ENCODE measurements around the gene INPP5F.

Gene INPP5F

DNA sequence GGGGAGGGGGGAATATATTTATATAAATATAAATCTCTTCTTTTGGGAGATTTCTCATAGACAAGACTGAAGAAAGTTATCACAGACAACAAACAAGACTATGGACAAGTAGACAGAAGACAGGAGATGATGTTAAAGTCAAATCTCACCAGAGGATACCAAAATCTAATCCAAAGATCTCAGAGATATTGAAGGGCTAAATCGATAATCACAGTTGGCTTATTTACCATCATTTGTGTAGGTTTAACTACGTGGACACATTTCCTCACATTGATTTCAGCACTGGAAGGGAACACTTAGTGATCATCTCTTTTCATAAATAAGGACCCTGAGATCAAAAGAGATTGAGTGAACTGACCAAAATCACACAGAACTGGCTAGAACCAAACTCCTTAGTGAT lies 2.7 kb upstream of the INPP5F start:
- H3K9me2 ChIP-seq (replicated peaks; ENCODE audit: insufficient read depth, low read length) = no peaks in the 10 kb centered on the region
- H3K4me3 ChIP-seq (ENCODE audit: insufficient read depth, low read length, poor library complexity, severe bottlenecking) = no peak overlapping the region
- H2AFZ ChIP-seq (ENCODE audit: low read depth, low read length, severe bottlenecking) = no peak overlapping the region
- H4K20me1 ChIP-seq (ENCODE audit: low read depth, low read length) = no peaks in the 10 kb centered on the region
- peak overlapping the region; percentile 56 for H3K4me2 ChIP-seq (ENCODE audit: low read depth, low read length, poor library complexity, severe bottlenecking)
- no peak for TF ChIP-seq EZH2phosphoT487 (conservative IDR thresholded peaks at IDR 0.05; ENCODE audit: low read length)
- TF ChIP-seq CTCF (IDR thresholded peaks at IDR 0.05; ENCODE audit: insufficient read depth, low read length, poor library complexity, severe bottlenecking) = no peak
- H3K79me2 ChIP-seq (ENCODE audit: insufficient read depth, low read length) = peaks cover 18% of the 10 kb centered on the region
- H3K36me3 ChIP-seq (ENCODE audit: low read length) = no peaks in the 10 kb centered on the region
- no peak overlapping the region for H3K9ac ChIP-seq (ENCODE audit: low read length)
- no peaks in the 10 kb centered on the region for H3K27me3 ChIP-seq (ENCODE audit: low read length)
- peak overlapping the region; percentile 71; the same call in 1 of the 2 replicates for H3K27ac ChIP-seq (ENCODE audit: low read depth, low read length)
- H3K9me3 ChIP-seq (ENCODE audit: insufficient read depth, low read length) = no peaks in the 10 kb centered on the region
- H3F3A ChIP-seq (ENCODE audit: insufficient read depth) = peaks cover 29% of the 10 kb centered on the region

DNA sequence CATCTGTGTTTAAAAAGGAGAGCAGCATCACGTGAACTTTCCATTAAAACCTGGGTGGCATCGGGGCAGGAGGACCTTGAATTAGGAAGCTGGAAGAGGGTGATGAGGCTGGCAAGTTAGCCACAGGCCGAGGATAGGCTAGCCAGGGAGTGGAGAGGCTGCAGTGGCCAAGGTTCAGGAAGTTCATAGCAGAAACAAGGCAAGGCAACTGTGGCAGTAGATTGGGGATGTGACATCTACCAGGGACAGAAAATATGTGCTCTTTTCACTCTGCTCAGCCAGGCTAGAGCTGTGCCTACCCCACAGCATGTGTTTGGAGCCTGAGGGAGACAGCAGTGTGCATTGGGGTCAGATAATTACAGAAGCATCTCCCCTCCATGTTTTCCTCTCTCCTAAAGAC lies 2.2 kb upstream of the INPP5F start:
- H3K9ac ChIP-seq (ENCODE audit: low read length) = 0 out of 2 replicates have a peak overlapping the region, but pooled peaks have one; percentile 64
- H3K4me2 ChIP-seq (ENCODE audit: low read depth, low read length, poor library complexity, severe bottlenecking) = peak overlapping the region; percentile 56
- H3K36me3 ChIP-seq (ENCODE audit: low read length) = no peaks in the 10 kb centered on the region

DNA sequence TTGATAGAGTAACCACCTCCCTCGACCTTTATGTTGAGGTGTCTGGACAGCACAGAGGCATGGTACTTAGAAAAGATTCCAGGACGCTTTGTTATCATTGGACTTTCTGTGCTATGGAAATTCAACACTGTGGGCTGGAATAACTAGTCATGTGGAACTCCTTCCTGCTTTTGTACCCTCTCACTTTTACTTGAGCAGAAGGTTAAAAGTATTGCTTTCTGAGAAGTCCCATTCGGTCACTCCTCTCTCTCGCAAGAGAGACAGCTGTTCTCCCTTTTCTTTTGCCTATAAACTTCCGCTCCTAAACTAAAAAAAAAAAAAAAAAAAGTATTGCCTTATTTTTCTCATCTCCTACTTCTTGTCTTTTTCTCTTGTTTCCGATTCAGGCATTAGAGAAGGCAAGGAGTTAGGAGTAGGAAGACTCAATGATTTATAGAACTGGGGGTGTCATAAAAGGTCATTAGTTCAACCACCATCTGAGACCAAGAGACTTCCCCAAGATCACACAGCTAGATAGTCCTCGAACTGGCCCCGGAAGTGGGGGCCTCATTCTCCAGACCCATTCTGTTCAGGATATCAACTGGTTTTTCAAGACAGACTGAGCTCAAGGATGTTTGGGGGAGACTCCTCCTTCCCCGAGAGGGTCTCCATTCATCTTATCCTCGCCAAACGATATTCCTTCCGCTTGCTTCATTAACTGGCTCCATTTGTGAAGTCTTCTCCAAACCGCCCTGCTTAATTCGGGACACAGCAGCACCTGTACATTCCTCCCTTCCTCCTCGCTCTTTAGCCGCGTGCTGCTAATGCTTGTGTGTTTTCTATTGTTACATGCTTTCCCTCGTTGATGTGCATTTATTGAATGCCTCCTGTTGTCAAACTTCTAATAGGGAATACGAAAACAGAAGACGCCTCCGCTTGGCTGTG lies 995 bp upstream of the INPP5F start:
- Histone ChIP-seq H3K79me2 (ENCODE audit: insufficient read depth, low read length) (peaks cover 18% of the 10 kb centered on the region), H2AFZ (ENCODE audit: low read depth, low read length, severe bottlenecking) (peak overlapping the region; percentile 70), H4K20me1 (ENCODE audit: low read depth, low read length) (no peaks in the 10 kb centered on the region), H3K9me2 (replicated peaks; ENCODE audit: insufficient read depth, low read length) (no peaks in the 10 kb centered on the region), H3F3A (ENCODE audit: insufficient read depth) (peaks cover 29% of the 10 kb centered on the region), H3K9ac (ENCODE audit: low read length) (peak overlapping the region; percentile 64), H3K36me3 (ENCODE audit: low read length) (no peaks in the 10 kb centered on the region), H3K9me3 (ENCODE audit: insufficient read depth, low read length) (no peaks in the 10 kb centered on the region), H3K27me3 (ENCODE audit: low read length) (no peaks in the 10 kb centered on the region), H3K27ac (ENCODE audit: low read depth, low read length) (peak overlapping the region; percentile 71), H3K4me2 (ENCODE audit: low read depth, low read length, poor library complexity, severe bottlenecking) (peak overlapping the region; percentile 56), H3K4me3 (ENCODE audit: insufficient read depth, low read length, poor library complexity, severe bottlenecking) (peak overlapping the region; percentile 95)
- TF ChIP-seq EZH2phosphoT487 (conservative IDR thresholded peaks at IDR 0.05; ENCODE audit: low read length) = no peak
- no peak for TF ChIP-seq CTCF (IDR thresholded peaks at IDR 0.05; ENCODE audit: insufficient read depth, low read length, poor library complexity, severe bottlenecking)

More for the DNA sequence above, 2.2 kb upstream of the INPP5F start:
- Histone ChIP-seq H3K79me2 (ENCODE audit: insufficient read depth, low read length) (peaks cover 18% of the 10 kb centered on the region), H2AFZ (ENCODE audit: low read depth, low read length, severe bottlenecking) (no peak overlapping the region), H3K27me3 (ENCODE audit: low read length) (no peaks in the 10 kb centered on the region), H3K27ac (ENCODE audit: low read depth, low read length) (peak overlapping the region; percentile 71), H3K4me3 (ENCODE audit: insufficient read depth, low read length, poor library complexity, severe bottlenecking) (no peak overlapping the region), H4K20me1 (ENCODE audit: low read depth, low read length) (no peaks in the 10 kb centered on the region), H3F3A (ENCODE audit: insufficient read depth) (peaks cover 29% of the 10 kb centered on the region), H3K9me2 (replicated peaks; ENCODE audit: insufficient read depth, low read length) (no peaks in the 10 kb centered on the region), H3K9me3 (ENCODE audit: insufficient read depth, low read length) (no peaks in the 10 kb centered on the region)
- TF ChIP-seq EZH2phosphoT487 (conservative IDR thresholded peaks at IDR 0.05; ENCODE audit: low read length) = no peak

DNA sequence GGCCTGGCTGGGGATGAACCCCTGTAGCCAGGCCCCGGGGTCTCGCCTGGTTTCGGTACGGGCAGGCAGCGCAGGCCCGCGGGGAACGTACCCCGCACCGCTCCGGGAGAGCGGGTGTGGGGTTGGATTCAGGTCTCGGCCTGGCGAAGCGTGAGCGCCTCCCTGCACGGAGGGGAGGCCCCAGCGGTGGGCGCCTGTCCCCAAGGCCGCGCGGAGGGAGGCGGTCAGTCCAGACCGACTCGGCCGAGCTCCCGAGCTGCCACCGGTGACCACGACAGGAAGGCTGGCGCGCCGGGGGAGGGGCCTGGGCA lies 378 bp upstream of the INPP5F start:
- Histone ChIP-seq H3K9ac (ENCODE audit: low read length) (peak overlapping the region; percentile 64), H3F3A (ENCODE audit: insufficient read depth) (peaks cover 29% of the 10 kb centered on the region), H3K9me2 (replicated peaks; ENCODE audit: insufficient read depth, low read length) (no peaks in the 10 kb centered on the region), H3K27ac (ENCODE audit: low read depth, low read length) (peak overlapping the region; percentile 71), H2AFZ (ENCODE audit: low read depth, low read length, severe bottlenecking) (peak overlapping the region; percentile 70), H3K4me2 (ENCODE audit: low read depth, low read length, poor library complexity, severe bottlenecking) (peak overlapping the region; percentile 56), H4K20me1 (ENCODE audit: low read depth, low read length) (no peaks in the 10 kb centered on the region), H3K4me3 (ENCODE audit: insufficient read depth, low read length, poor library complexity, severe bottlenecking) (peak overlapping the region; percentile 95), H3K9me3 (ENCODE audit: insufficient read depth, low read length) (no peaks in the 10 kb centered on the region), H3K27me3 (ENCODE audit: low read length) (no peaks in the 10 kb centered on the region), H3K79me2 (ENCODE audit: insufficient read depth, low read length) (peaks cover 18% of the 10 kb centered on the region), H3K36me3 (ENCODE audit: low read length) (no peaks in the 10 kb centered on the region)
- TF ChIP-seq CTCF (IDR thresholded peaks at IDR 0.05; ENCODE audit: insufficient read depth, low read length, poor library complexity, severe bottlenecking) (no peak), EZH2phosphoT487 (conservative IDR thresholded peaks at IDR 0.05; ENCODE audit: low read length) (no peak)

Data from SU-DHL-6 (cell line).